GM18870 (cell line): Measurements from ENCODE around the gene PARP16.
"Not testable (repeated sequence)": the region's sequence is repeated elsewhere in the genome, so short reads cannot be mapped to it uniquely, and the experiment has no call there.

Experiments used
- ATAC-seq: cut with Tn5 transposase; IDR thresholded peaks from one replicate; pipeline ENCODE4 v1.9.1; 2021; ENCODE audit warnings: moderate library complexity; ENCODE audit not compliant: unreplicated experiment

The PARP16 gene

DNA sequence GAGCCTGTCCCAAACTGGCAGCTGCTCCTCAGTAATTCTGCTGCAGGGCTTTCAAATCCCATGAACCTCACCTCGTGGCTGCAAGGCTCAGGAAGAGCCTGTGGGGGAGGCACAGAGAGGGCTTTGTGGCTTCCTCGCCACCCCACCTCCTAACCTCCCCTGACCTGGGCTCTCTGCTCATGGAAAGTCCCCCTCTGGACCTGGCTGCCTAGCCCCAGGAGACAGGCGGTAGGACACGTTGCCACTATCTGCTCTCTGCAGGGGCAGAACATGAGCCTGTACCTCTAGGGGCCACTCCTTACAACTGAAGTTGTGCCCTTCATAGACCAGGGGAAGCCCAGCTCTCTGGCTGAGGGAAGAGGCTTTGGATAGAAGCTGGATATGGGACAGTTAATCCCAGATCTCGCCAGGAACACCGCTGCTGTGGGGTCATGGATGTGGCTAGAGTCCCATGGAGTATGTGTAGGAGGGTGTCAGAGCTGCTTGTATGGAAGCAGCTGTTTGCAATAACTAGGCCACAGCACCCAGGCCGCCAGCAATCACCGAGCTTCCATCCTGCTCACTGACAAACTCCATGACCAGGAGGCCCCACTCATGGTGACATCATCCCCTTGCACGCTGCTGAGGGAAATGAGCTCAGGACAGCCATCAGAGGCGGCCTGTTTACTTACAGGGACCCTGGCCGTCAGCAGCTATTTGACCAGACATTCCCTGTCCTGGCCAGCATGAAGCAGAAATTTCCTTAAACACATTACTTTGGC lies 41.4 kb downstream of the PARP16 start:
- no peak for ATAC-seq

DNA sequence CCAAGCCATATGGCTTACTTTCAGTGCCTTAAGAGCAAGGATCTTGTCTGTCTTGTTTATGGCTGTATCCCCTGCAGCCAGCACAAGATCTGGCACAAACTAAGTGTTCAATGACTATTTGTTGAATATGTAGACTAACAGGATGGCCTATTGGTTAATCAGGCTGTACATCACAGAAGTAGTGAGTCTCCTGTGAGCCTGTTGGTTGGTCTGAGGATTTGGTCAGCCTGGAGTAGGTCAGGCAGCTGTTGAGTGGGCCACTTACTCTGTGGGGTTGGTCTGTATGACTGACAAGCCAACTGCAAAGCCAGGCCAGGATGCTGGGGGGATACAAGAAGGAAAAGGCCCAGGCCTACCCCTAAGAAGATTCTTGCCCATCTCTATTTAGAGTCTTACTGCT lies 42.0 kb downstream of the PARP16 start:
- no peak for ATAC-seq

DNA sequence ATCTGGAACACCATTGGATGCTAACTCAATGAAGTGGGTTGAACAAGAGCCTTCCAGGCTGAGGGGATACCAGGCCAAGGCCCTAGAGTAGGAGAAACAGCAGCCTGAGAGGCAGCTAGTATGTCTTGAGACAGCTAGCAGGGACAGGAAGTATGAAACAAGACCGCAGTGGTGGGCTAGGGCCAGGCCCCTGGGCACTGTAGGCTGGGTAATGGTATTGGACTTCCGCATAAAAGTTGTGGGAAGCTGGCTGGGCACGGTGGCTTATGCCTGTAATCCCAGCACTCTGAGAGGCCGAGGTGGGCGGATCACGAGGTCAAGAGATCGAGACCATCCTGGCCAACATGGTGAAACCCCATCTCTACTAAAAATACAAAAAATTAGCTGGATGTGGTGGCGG lies 50.2 kb downstream of the PARP16 start:
- ATAC-seq, result not testable (repeated sequence)

DNA sequence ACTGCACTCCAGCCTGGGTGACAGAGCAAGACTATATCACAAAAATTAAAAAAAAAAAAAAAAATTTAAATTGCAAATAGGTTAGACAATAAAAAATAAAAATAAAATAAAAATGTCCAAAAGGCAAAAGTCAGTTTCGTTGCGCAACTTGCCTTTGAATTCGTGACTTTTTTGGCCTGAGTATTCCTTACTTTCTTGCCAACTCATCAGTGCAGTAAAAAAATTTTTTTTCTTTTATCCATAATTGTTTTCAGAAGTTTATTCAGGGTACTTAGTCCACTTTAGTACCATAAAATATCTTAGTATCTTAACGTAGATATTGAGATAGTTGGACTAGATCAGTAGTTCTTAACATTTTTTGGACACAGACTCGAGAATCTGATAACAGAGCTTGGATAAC lies 53.0 kb downstream of the PARP16 start:
- no peak for ATAC-seq

DNA sequence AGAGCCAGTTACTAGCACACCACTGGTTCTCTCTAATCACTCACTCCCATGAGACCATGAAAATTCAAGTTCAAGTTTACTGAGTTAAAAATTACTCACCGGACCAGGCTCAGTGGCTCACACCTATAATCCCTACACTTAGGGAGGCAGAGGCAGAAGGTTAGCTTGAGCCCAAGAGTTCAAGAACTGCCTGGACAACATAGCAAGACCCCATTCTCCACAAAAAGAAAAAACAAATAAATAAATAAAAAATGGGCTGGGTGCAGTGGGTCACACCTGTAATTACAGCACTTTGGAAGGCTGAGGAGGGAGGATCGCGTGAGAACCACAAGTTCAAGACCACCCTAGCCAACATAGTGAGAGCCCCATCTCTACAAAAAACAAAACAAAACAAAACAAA lies 54.2 kb downstream of the PARP16 start:
- no peak for ATAC-seq

DNA sequence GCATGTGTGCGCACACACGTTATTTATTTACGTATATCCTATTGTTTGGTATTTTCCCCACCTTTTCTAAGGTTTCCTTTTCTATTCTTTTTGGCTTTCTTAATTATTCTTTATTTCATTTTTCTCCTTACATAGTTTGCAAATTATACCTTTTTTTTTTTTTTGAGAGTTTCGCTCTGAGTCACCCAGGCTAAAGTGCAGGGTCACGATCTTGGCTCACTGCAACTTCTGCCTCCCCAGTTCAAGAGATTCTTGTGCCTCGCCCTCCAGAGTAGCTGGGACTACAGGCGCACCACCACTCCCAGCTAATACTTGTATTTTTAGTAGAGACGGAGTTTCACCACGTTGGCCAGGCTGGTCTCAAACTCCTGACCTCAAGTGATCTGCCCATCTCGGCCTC lies 55.4 kb downstream of the PARP16 start:
- no peak for ATAC-seq

DNA sequence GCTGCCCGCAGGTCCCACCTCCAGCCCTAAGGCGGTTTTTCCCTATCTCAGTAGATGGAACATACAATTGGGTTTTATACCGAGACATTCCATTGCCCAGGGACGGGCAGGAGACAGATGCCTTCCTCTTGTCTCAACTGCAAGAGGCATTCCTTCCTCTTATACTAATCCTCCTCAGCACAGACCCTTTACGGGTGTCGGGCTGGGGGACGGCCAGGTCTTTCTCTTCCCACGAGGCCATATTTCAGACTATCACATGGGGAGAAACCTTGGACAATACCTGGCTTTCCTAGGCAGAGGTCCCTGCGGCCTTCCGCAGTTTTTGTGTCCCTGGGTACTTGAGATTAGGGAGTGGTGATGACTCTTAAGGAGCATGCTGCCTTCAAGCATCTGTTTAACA lies 59.8 kb downstream of the PARP16 start:
- not testable (repeated sequence) for ATAC-seq

DNA sequence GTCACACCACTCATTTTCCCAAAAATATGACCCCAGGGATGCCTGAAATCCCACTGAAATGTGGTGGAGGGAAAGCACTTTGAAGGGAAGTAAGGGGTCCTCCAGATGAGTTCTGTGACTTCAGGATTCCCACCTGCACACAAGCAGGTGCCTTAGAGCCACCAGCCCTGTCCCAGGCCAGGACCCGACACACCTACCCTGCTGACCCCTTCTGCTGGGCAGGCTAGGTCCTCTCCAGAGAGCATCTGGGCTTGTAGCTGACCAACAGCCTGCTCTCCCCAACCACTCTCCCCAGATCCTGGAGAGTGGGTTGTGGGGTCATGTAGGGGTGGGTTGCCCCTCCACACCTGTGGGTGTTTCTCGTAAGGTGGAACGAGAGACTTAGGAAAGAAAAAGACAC lies 60.5 kb downstream of the PARP16 start:
- no peak for ATAC-seq

DNA sequence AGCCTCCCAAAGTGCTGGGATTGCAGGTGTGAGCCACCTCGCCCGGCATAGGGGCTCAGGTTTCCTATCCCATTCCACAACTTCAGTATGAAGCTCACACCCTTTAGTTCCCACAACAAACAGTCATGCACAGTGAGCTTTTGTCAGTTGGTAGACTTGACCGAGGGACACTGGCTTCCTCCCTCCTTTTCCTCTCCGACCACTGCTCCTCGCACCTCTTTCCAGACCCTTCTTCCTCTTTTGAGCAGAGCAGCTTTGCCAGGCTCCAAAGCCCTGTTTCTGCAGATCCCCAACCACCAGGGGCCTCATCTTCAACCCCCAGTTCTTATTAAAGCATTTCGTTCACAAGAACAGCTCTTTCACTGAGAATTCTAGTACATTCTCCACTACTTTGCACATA lies 62.7 kb downstream of the PARP16 start:
- ATAC-seq, result no peak

DNA sequence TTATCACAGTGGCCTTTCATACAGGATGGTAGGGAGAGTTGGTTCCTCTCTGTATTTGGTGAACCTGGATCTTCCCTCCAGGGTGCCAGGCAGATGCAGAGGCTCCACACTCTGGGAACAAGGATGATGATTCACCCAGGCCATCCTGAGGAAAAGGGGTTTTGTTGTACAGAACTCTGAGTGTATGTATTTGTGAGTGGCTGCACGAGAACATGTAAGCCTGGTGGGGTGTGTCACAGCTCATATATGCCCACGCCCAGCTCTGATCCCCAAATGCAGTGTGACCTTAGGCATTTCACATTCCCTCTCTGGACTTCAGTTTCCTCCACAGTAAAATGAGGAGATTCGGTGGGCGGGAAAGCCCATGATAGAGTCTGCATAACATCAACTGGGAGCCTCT lies 63.8 kb downstream of the PARP16 start:
- ATAC-seq, result no peak

DNA sequence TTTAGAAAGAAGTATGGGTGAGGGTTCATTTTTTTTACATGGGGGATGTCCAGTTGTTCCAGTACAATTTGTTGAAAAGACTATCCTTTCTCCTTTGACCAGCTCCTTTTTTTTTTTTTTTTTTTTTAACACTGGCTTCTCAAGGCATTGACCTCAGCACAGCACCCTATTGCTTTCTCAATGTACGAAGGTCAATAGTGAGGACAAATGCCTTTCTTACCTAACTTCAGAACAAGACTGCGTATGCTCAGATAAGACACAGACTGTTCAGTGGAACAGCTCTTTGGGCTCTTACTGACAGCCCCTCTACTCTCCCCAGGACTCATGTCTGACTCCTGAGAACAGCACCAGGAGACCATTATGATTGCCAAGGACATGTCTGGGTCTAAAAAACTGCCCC lies 65.0 kb downstream of the PARP16 start:
- ATAC-seq, result no peak

DNA sequence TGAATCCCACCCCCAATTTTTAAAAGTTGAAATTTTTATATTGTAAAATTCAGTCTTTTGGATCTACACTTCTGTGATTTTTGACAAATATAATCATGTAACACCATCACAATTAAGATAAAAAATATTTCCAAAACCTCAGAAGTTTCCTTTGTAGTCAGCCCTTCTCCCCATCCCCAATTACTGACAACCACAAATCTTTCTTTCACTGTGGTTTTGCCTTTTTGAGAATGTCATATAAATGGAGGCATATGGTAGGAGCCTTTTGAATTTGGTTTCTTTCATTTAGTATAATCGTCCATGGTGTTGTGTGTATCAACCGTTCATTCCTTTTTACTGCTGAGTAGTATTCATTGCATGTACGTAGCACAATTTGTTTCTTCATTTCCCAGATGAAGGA lies 67.5 kb downstream of the PARP16 start:
- ATAC-seq, result no peak

DNA sequence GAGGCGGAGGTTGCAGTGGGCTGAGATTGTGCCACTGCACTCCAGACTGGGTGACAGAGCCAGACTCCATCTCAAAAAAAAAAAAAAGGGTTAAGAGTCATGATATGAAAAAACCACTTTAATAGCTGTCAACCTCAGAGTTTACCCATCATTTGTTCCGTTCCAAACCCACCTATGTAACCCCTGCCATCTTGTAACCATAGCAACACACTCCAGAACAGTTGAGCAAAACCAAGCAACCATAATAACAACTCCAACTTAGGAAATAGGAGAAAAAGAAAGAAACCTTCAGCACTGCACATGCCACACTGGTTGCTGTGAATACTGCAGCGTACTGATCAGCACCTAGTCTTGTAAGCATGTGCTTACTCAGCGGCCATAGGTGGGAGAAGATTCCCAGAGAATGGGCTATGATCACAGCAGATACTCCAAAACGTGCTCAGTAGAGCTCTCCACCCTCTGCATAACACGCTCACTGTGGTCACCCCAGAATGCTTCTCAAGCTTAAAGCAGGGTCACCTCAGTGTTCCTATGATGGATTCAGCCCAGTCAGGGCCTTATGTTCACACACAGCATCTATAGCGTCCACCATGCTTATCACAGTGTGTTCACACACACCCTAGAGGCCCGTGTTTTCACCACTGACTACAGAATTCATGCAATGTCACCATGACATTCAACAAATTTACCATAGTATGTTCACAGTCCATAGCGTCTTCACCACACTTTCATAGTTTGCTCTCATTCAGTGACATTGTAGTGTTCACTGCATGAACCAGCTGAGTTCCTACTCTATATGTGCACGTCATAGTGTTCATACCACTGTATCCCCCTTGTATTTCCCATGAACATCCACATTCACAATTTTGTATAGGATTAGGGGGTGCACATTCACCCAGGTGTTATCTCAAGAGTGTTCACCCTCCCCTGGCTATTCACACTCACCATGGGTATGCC lies 68.9 kb downstream of the PARP16 start:
- ATAC-seq, result no peak

DNA sequence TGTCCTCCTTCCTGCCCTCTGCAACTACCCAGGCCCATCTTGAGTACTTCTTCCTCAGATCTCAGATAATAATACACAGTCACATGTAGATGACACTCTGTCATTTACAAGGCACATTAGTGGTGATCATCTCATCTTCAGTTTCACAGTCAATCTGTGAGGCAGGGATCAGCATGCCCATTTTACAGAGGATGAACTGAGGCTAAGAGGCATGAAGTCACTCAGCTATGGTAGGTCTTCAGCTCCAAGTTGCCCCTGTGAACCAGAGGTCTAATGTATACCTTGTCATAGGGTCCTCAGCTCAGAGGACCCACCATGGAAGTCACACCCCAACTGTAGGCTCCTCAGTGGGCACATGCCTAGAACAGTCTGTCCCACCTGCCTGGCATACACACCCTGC lies 71.2 kb downstream of the PARP16 start:
- no peak for ATAC-seq

DNA sequence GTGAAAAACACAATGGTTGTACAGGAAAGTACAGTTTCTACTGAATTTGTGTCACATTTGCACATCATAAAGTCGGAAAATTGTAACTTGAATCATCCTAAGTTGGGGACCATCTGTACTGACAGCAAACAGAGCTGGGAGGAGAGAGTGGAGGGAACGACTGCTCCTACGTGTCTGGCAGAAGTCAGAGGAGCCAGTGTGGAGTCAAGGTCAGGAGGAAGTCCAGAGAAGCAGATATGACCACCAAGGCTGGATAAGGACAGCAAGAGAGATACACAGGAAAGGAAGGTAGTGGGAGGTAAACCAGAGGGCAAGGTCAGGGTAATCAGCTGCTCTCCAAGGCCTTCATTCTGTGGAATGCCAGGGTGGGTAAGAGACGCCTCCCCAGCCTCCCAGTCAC lies 72.7 kb downstream of the PARP16 start:
- ATAC-seq, result no peak

DNA sequence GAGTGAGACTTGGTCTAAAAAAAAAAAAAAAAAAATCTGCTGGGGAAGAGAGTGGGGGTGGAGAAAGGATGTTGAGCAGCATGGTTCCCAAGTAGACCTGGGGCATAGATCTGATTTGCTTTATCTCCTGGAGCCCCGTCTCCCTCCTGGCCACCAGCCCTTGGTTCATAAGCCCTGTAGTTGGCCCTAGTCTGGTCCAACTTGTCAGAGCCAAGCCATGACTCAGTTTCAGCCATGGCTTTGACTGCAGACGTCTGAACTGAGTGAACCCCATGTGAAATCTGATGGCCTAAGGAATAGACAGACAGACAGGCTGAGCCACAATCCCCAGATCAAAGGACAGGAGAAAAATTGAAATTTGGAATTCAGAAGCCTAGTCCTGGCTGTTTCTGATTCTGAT lies 73.4 kb downstream of the PARP16 start:
- no peak for ATAC-seq

DNA sequence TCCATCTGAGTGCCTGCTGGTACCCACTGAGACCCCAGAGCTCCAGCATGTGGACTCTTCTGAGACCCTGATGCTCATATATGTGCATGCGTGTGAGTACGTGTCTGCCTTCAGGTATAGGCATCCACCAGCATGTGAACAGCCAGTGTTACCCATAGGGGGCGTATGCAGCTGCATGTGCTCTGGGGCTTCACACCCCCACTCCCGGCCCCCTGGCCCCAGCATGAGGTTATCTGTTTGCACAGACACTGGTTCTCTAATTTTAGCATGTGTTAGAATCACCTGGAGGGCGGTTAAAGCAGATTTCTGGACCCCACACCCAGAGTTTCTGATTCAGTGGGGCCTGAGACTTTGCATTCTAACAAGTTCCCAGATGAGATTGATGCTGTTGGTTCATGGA lies 74.6 kb downstream of the PARP16 start:
- no peak for ATAC-seq

DNA sequence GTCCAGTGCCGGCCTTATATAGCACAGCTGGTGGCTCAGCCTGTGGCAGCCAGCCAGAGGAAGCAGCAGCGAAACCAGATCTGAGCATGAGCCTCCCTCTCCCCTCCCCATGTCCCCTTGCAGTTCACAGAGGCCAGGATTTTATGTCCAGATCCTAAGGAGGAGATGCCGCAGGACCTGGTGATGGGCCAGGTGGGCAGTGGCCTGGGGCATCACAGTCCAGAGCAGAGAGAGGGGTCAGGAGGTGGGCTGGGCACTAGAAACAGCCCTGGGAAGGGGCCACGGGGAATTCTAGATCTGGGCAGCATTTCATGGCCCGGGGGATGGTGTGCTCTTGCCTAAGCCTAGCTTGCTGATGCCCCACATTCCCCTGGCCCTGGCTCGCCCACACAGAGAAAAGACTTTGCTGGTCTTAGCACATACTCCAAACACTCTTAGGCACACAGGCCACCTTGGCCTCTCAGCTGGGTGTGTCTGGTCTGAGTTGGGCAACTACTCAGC lies 75.2 kb downstream of the PARP16 start:
- ATAC-seq, result no peak

DNA sequence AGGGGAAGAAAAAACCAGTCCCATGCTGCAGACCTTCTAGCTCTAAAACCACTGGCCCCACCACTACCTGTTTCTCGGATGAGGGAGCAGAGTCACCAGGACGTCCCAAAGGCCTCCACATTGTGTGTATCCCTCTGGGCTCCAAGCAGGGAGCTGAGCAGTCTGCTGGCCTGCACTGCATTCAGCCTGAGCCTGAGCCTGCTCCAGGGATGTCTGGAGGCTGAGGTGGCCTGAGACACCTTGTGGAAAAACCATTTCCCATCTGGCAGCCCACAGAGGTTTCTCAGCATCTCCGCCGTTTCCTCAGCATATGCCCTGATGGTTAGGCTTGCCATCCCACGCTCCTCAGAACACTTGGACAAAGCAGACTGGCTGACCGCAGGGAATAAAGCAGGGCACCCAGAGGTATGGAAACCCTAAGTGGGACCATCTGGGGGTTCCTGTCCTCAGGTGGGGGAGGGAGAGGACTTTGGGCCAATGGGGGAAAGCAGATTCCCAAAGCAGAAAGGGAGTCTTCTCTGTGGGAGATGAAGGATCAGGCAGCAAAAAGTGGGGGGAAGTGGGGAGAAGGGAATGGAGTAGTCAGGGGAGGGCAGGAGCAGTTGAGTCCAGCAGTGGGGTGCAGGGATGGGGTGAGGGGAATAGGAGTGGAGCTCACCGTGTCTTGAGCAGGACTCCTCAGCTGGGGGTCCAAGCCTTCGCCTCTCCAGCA lies 75.8 kb downstream of the PARP16 start, which contains the start of gene CILP:
CILP (minus strand) TSS at position 704 of the 712 bp plus-strand sequence. CDS start 1,718 bp downstream, outside the sequence.
- no peak for ATAC-seq

DNA sequence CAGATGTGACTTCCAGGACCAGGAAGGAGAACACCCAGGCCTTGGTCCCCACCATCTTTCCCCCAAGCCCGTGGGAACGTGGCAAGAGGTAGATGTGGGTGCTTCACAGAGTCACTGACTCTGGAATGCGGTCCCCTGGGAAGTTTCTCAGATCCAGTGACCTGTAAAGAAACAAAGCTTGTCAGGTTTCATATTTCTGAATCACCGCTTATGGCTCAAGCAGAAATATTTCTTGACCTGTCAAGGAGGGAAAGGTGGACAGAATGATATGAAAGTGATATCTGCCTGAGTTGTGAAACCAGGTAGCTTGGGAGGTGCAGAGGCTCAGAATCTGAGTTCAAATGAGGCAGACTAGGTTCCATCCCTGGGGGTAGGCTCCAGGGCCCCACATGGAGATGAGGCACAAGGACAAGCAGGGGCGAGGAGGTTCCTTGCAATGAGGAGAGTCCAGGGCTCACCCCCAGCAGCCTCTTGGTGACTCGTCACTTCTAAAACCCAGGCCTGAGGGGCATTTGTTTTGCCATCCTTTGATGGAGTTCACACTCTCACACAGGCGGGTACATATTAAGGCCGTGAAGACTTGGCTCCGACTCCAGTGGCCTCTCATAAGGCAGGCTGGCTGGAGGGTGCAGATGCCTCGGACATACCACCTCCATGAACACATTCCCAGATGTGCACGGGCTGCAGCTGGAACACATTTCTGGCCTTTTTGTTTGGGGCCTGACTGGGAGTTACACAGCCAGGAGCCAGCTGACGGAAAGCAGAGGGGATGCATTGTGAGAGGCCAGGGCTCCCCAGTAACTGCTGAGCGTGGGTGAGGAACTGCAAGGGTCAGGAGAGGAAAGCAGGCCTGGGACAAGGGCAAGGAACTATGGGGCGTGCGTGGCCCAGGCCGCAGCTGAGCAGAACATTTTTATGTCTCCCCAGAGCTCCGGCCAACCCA lies 76.7 kb downstream of the PARP16 start:
- no peak for ATAC-seq
